A673 (cell line): ENCODE measurements around the gene RANBP10.

Experiments used
- EZH2 ChIP-seq: fragments of 200-600 bp; sonication (generic); IDR thresholded peaks from 2 replicates; pipeline ENCODE4 v1.6.1; 2017; ENCODE audit warnings: borderline replicate concordance, low read depth, mild to moderate bottlenecking, mixed read lengths, antibody characterized with exemption, low read length; ENCODE audit not compliant: poor library complexity, severe bottlenecking
- TF ChIP-seq, protein P1 (sequence below): fragments of 300-800, 200-600 bp; sonication (generic); conservative IDR thresholded peaks from 2 replicates; pipeline ENCODE4 v1.5.1; 2017; ENCODE audit warnings: low read depth, mild to moderate bottlenecking, antibody characterized with exemption, low read length, moderate library complexity, mixed read lengths

DNA sequence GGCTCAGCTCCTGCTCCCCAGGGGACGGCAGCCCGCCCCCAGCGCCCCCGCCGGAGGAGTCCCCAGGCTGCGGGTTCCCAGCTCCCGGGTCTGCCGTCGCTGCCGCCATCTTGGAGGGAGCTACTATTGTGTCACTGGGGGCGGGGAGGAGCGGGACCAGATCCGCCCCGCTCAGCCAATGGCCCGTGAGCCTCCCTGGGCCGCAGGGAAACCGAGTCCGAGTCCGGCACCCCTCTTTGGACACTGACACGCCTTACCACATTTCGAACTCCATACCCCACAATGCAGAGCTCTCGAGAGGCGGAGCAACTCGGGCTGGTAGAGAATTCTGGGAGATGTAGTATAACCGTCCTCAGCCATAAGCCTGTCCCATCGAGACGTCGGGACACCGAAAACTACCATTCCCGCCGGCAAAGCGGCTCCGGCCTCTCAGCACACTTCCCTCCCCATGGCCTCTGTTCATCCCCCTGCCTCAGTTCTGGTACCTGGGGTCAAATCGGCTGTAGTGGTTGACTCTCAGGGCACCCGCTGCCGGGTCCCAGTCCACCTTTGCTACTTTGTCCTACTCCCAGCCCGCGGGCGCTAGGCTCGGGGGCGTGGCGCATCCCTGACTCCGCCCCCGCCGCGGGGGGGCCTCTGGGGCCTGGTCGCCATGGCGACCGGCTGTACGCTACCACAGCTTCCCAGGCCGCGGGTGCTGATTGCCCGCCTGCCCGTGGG is at the start of gene RANBP10, which contains the start of gene TSNAXIP1:
- TF ChIP-seq, protein P1, sequence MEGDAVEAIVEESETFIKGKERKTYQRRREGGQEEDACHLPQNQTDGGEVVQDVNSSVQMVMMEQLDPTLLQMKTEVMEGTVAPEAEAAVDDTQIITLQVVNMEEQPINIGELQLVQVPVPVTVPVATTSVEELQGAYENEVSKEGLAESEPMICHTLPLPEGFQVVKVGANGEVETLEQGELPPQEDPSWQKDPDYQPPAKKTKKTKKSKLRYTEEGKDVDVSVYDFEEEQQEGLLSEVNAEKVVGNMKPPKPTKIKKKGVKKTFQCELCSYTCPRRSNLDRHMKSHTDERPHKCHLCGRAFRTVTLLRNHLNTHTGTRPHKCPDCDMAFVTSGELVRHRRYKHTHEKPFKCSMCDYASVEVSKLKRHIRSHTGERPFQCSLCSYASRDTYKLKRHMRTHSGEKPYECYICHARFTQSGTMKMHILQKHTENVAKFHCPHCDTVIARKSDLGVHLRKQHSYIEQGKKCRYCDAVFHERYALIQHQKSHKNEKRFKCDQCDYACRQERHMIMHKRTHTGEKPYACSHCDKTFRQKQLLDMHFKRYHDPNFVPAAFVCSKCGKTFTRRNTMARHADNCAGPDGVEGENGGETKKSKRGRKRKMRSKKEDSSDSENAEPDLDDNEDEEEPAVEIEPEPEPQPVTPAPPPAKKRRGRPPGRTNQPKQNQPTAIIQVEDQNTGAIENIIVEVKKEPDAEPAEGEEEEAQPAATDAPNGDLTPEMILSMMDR, result no peak
- no peak for TF ChIP-seq EZH2
